ENCODE data around the gene TARS3.

DNA sequence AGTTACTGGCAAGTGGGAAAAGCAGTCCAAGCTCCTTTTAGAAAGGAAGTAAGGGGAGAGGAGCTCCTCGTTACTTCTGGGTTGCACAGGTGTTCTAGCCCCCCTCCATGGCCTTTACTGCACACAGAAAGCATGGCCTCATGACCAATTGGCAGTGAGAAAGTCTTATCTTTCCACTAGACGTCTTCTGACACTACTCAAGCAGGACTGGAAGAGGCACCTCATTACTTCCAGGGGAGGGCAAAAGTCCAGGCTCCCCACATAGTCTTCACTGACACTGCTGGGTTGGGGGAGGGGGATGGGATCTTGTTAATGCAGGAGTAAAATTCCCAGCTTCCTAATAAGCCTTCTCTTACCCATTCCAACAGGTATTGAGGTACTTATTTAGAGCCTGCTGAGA, 44.5 kb downstream of the TARS3 start:
- TF ChIP-seq, protein P1, sequence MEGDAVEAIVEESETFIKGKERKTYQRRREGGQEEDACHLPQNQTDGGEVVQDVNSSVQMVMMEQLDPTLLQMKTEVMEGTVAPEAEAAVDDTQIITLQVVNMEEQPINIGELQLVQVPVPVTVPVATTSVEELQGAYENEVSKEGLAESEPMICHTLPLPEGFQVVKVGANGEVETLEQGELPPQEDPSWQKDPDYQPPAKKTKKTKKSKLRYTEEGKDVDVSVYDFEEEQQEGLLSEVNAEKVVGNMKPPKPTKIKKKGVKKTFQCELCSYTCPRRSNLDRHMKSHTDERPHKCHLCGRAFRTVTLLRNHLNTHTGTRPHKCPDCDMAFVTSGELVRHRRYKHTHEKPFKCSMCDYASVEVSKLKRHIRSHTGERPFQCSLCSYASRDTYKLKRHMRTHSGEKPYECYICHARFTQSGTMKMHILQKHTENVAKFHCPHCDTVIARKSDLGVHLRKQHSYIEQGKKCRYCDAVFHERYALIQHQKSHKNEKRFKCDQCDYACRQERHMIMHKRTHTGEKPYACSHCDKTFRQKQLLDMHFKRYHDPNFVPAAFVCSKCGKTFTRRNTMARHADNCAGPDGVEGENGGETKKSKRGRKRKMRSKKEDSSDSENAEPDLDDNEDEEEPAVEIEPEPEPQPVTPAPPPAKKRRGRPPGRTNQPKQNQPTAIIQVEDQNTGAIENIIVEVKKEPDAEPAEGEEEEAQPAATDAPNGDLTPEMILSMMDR (IDR thresholded peaks at IDR 0.05; ENCODE audit: low read depth, low read length) = no peak
- TF ChIP-seq EZH2phosphoT487 (IDR thresholded peaks at IDR 0.05; ENCODE audit: low read depth) = no peak

Data from OCI-LY3 (cell line).